ENCODE measurements around the gene MR1. TPM values are rescaled to one million over a fixed set of nuclear protein-coding genes. Genes with fewer than 3 reads are reported as not detected.

MR1 gene
- total RNA-seq (30.5 TPM), polyA plus RNA-seq (10 to 100 TPM; 41.3 to 48.7 (median 45.2) TPM)

GRCh38 chr1:181033799-181034451 lies at the start of gene MR1:
Gene MR1, plus strand, starts transcription at chr1:181033983. Its CDS starts 25 bp downstream, at chr1:181034008.
- Histone ChIP-seq H3K36me3 (ENCODE audit: control insufficient read depth, insufficient read depth, low read length) (peaks cover 3% of the 10 kb centered on the region), H3K9me3 (ENCODE audit: control insufficient read depth in 2 of 2, low read length in 2 of 2) (no peaks in the 10 kb centered on the region), H3K27ac (ENCODE audit: insufficient read depth, low read length, poor library complexity, severe bottlenecking) (peak within 1 kb of the TSS; percentile 95), H3K27me3 (ENCODE audit: control insufficient read depth, insufficient read depth, low read length) (no peaks in the 10 kb centered on the region), H3K4me3 (ENCODE audit: low read depth, low read length) (peak within 1 kb of the TSS; percentile 100), H3K4me1 (ENCODE audit: control insufficient read depth, insufficient read depth, low read length, poor library complexity, severe bottlenecking) (peaks cover 55% of the 10 kb centered on the region)
- Mint-ChIP-seq H3K27me3 (no peaks in the 10 kb centered on the region), H3K27ac (peak within 1 kb of the TSS; percentile 98 to 99 (median 98)), H3K9me3 (no peaks in the 10 kb centered on the region), H3K36me3 (peaks cover 11% of the 10 kb centered on the region), H3K4me1 (peaks cover 43 to 61% (median 52%) of the 10 kb centered on the region in 4 donors), H3K4me3 (peak within 1 kb of the TSS; percentile 96 to 99 (median 97))
- peak; percentile 50 to 94 (median 90) for DNase-seq
- peak; percentile 97 for ATAC-seq (ENCODE audit: low read depth in 2 of 2)

- Histone ChIP-seq H3K9me3 (ENCODE audit: control insufficient read depth in 2 of 2, low read length in 2 of 2) (no peaks in the 10 kb centered on the region), H3K4me3 (ENCODE audit: low read depth, low read length) (no peak overlapping the region), H3K4me1 (ENCODE audit: control insufficient read depth, insufficient read depth, low read length, poor library complexity, severe bottlenecking) (no peaks in the 10 kb centered on the region), H3K27ac (ENCODE audit: insufficient read depth, low read length, poor library complexity, severe bottlenecking) (no peak overlapping the region), H3K27me3 (ENCODE audit: control insufficient read depth, insufficient read depth, low read length) (no peaks in the 10 kb centered on the region), H3K36me3 (ENCODE audit: control insufficient read depth, insufficient read depth, low read length) (peaks cover 87% of the 10 kb centered on the region)
- Mint-ChIP-seq H3K4me3 (no peak overlapping the region), H3K9me3 (no peaks in the 10 kb centered on the region), H3K27ac (no peak overlapping the region), H3K36me3 (peaks cover 54% of the 10 kb centered on the region), H3K27me3 (no peaks in the 10 kb centered on the region), H3K4me1 (peaks cover 0 to 6% (median 0%) of the 10 kb centered on the region in 4 donors)
- DNase-seq (no peak), ATAC-seq (ENCODE audit: low read depth in 2 of 2) (no peak)
Observed at GRCh38 chr1:180988253-180988752, 45.5 kb upstream of the MR1 start.

GRCh38 chr1:180994262-180994661 lies 39.5 kb upstream of the MR1 start:
- Histone ChIP-seq H3K9me3 (ENCODE audit: control insufficient read depth in 2 of 2, low read length in 2 of 2) (no peaks in the 10 kb centered on the region), H3K36me3 (ENCODE audit: control insufficient read depth, insufficient read depth, low read length) (peaks cover 55% of the 10 kb centered on the region), H3K4me1 (ENCODE audit: control insufficient read depth, insufficient read depth, low read length, poor library complexity, severe bottlenecking) (no peaks in the 10 kb centered on the region), H3K27ac (ENCODE audit: insufficient read depth, low read length, poor library complexity, severe bottlenecking) (no peak overlapping the region), H3K27me3 (ENCODE audit: control insufficient read depth, insufficient read depth, low read length) (no peaks in the 10 kb centered on the region), H3K4me3 (ENCODE audit: low read depth, low read length) (no peak overlapping the region)
- Mint-ChIP-seq H3K9me3 (peaks cover 0 to 1% (median 0%) of the 10 kb centered on the region in 7 donors), H3K27ac (peak overlapping the region in 2 of 3 donors; percentile 2 to 33), H3K4me1 (peaks cover 0 to 10% (median 6%) of the 10 kb centered on the region in 4 donors), H3K36me3 (peaks cover 37% of the 10 kb centered on the region), H3K4me3 (no peak overlapping the region), H3K27me3 (no peaks in the 10 kb centered on the region)
- DNase-seq (peak in 1 of 3 donors; percentile 13), ATAC-seq (ENCODE audit: low read depth in 2 of 2) (no peak)

GRCh38 chr1:180997843-180998504 lies 35.8 kb upstream of the MR1 start:
- Histone ChIP-seq H3K4me1 (ENCODE audit: control insufficient read depth, insufficient read depth, low read length, poor library complexity, severe bottlenecking) (no peaks in the 10 kb centered on the region), H3K36me3 (ENCODE audit: control insufficient read depth, insufficient read depth, low read length) (peaks cover 37% of the 10 kb centered on the region), H3K4me3 (ENCODE audit: low read depth, low read length) (no peak overlapping the region), H3K27ac (ENCODE audit: insufficient read depth, low read length, poor library complexity, severe bottlenecking) (no peak overlapping the region), H3K9me3 (ENCODE audit: control insufficient read depth in 2 of 2, low read length in 2 of 2) (no peaks in the 10 kb centered on the region), H3K27me3 (ENCODE audit: control insufficient read depth, insufficient read depth, low read length) (no peaks in the 10 kb centered on the region)
- Mint-ChIP-seq H3K9me3 (peaks cover 0 to 1% (median 0%) of the 10 kb centered on the region in 7 donors), H3K4me1 (peaks cover 12 to 16% (median 14%) of the 10 kb centered on the region in 4 donors), H3K27ac (no peak overlapping the region), H3K36me3 (peaks cover 38% of the 10 kb centered on the region), H3K27me3 (no peaks in the 10 kb centered on the region), H3K4me3 (no peak overlapping the region)
- DNase-seq (no peak), ATAC-seq (ENCODE audit: low read depth in 2 of 2) (no peak)

GRCh38 chr1:181001091-181001780 lies 32.5 kb upstream of the MR1 start:
- no peak overlapping the region for H3K27ac Mint-ChIP-seq
- H3K4me1 Mint-ChIP-seq: peaks cover 17 to 25% (median 20%) of the 10 kb centered on the region in 4 donors
- no peak overlapping the region for H3K4me3 Mint-ChIP-seq
- H3K27me3 Mint-ChIP-seq: no peaks in the 10 kb centered on the region
- Histone ChIP-seq H3K36me3 (ENCODE audit: control insufficient read depth, insufficient read depth, low read length) (peaks cover 48% of the 10 kb centered on the region), H3K27me3 (ENCODE audit: control insufficient read depth, insufficient read depth, low read length) (no peaks in the 10 kb centered on the region), H3K9me3 (ENCODE audit: control insufficient read depth in 2 of 2, low read length in 2 of 2) (no peaks in the 10 kb centered on the region), H3K4me3 (ENCODE audit: low read depth, low read length) (no peak overlapping the region), H3K27ac (ENCODE audit: insufficient read depth, low read length, poor library complexity, severe bottlenecking) (no peak overlapping the region), H3K4me1 (ENCODE audit: control insufficient read depth, insufficient read depth, low read length, poor library complexity, severe bottlenecking) (no peaks in the 10 kb centered on the region)
- H3K9me3 Mint-ChIP-seq: no peaks in the 10 kb centered on the region
- peaks cover 55% of the 10 kb centered on the region for H3K36me3 Mint-ChIP-seq
- no peak for ATAC-seq (ENCODE audit: low read depth in 2 of 2)
- DNase-seq: no peak

GRCh38 chr1:181002582-181003172 lies 31.1 kb upstream of the MR1 start:
- peaks cover 59% of the 10 kb centered on the region for H3K36me3 Mint-ChIP-seq
- no peaks in the 10 kb centered on the region for H3K27me3 Mint-ChIP-seq

GRCh38 chr1:181010789-181011188 lies 23.0 kb upstream of the MR1 start:
- Histone ChIP-seq H3K4me3 (ENCODE audit: low read depth, low read length) (no peak overlapping the region), H3K27me3 (ENCODE audit: control insufficient read depth, insufficient read depth, low read length) (no peaks in the 10 kb centered on the region), H3K36me3 (ENCODE audit: control insufficient read depth, insufficient read depth, low read length) (peaks cover 4% of the 10 kb centered on the region), H3K9me3 (ENCODE audit: control insufficient read depth in 2 of 2, low read length in 2 of 2) (no peaks in the 10 kb centered on the region), H3K4me1 (ENCODE audit: control insufficient read depth, insufficient read depth, low read length, poor library complexity, severe bottlenecking) (peaks cover 4% of the 10 kb centered on the region), H3K27ac (ENCODE audit: insufficient read depth, low read length, poor library complexity, severe bottlenecking) (no peak overlapping the region)
- no peak overlapping the region for H3K27ac Mint-ChIP-seq
- H3K27me3 Mint-ChIP-seq: no peaks in the 10 kb centered on the region
- no peaks in the 10 kb centered on the region for H3K9me3 Mint-ChIP-seq
- H3K4me1 Mint-ChIP-seq: peaks cover 23 to 42% (median 33%) of the 10 kb centered on the region in 4 donors
- DNase-seq (no peak), ATAC-seq (ENCODE audit: low read depth in 2 of 2) (no peak)
- peaks cover 13% of the 10 kb centered on the region for H3K36me3 Mint-ChIP-seq
- no peak overlapping the region for H3K4me3 Mint-ChIP-seq

More at GRCh38 chr1:181002582-181003172, 31.1 kb upstream of the MR1 start:
- no peak overlapping the region for H3K4me3 ChIP-seq (ENCODE audit: low read depth, low read length)
- Mint-ChIP-seq H3K4me3 (no peak overlapping the region), H3K9me3 (no peaks in the 10 kb centered on the region), H3K27ac (no peak overlapping the region), H3K4me1 (peaks cover 20 to 33% (median 23%) of the 10 kb centered on the region in 4 donors)
- H3K9me3 ChIP-seq (ENCODE audit: control insufficient read depth in 2 of 2, low read length in 2 of 2): no peaks in the 10 kb centered on the region
- H3K27me3 ChIP-seq (ENCODE audit: control insufficient read depth, insufficient read depth, low read length): no peaks in the 10 kb centered on the region
- H3K4me1 ChIP-seq (ENCODE audit: control insufficient read depth, insufficient read depth, low read length, poor library complexity, severe bottlenecking): no peaks in the 10 kb centered on the region
- peaks cover 48% of the 10 kb centered on the region for H3K36me3 ChIP-seq (ENCODE audit: control insufficient read depth, insufficient read depth, low read length)
- DNase-seq: no peak
- no peak for ATAC-seq (ENCODE audit: low read depth in 2 of 2)
- H3K27ac ChIP-seq (ENCODE audit: insufficient read depth, low read length, poor library complexity, severe bottlenecking): no peak overlapping the region
